Nephron progenitor cell (in vitro differentiated cells): Measurements from ENCODE around the gene GRB7.
A peak's percentile ranks its signal among the peaks of the same experiment; 100 is the strongest.

Experiments
- DNase-seq: peaks from one replicate; pipeline ENCODE4 v3.0.0; 2021
- H3K27ac Mint-ChIP-seq: 2 replicates; pipeline ENCODE4 v1.8.0; 2021; ENCODE audit warnings: mild to moderate bottlenecking, moderate library complexity, mixed read lengths
- H3K27me3 Mint-ChIP-seq: 2 replicates; pipeline ENCODE4 v1.8.0; 2021; ENCODE audit warnings: mild to moderate bottlenecking, low read depth, mixed read lengths; ENCODE audit not compliant: poor library complexity
- H3K36me3 Mint-ChIP-seq: 2 replicates; pipeline ENCODE4 v1.8.0; 2021; ENCODE audit warnings: low read depth, mixed read lengths
- H3K4me1 Mint-ChIP-seq: 2 replicates; pipeline ENCODE4 v1.8.0; 2021; ENCODE audit warnings: mixed read lengths
- H3K4me3 Mint-ChIP-seq: 2 replicates; pipeline ENCODE4 v1.8.0; 2021; ENCODE audit warnings: mild to moderate bottlenecking, moderate library complexity, mixed read lengths
- H3K9me3 Mint-ChIP-seq: 2 replicates; pipeline ENCODE4 v1.8.0; 2021; ENCODE audit warnings: mild to moderate bottlenecking, moderate library complexity, mixed read lengths
- CTCF ChIP-seq: fragments of 200-600 bp; sonication (generic); IDR thresholded peaks from 2 replicates; pipeline ENCODE4 v1.5.0; 2021; ENCODE audit warnings: antibody characterized with exemption

Gene GRB7

GRCh38 chr17:39782980-39783379, 45.2 kb downstream of the GRB7 start:
- no peak for DNase-seq
- TF ChIP-seq CTCF, result no peak
- Mint-ChIP-seq H3K9me3 (no peaks in the 10 kb centered on the region), H3K27ac (no peak overlapping the region), H3K36me3 (no peaks in the 10 kb centered on the region), H3K27me3 (peaks cover 34% of the 10 kb centered on the region), H3K4me1 (peaks cover 29% of the 10 kb centered on the region), H3K4me3 (no peak overlapping the region)

GRCh38 chr17:39787041-39787440, 49.3 kb downstream of the GRB7 start:
- no peak overlapping the region for H3K4me3 Mint-ChIP-seq
- H3K27me3 Mint-ChIP-seq, result peaks cover 29% of the 10 kb centered on the region
- no peak for TF ChIP-seq CTCF
- DNase-seq, result no peak
- no peaks in the 10 kb centered on the region for H3K9me3 Mint-ChIP-seq
- H3K36me3 Mint-ChIP-seq, result no peaks in the 10 kb centered on the region
- peaks cover 29% of the 10 kb centered on the region for H3K4me1 Mint-ChIP-seq
- no peak overlapping the region for H3K27ac Mint-ChIP-seq

GRCh38 chr17:39787743-39788484, 50.2 kb downstream of the GRB7 start:
- H3K9me3 Mint-ChIP-seq, result no peaks in the 10 kb centered on the region
- peaks cover 28% of the 10 kb centered on the region for H3K4me1 Mint-ChIP-seq
- DNase-seq, result no peak
- H3K36me3 Mint-ChIP-seq, result no peaks in the 10 kb centered on the region
- no peak overlapping the region for H3K27ac Mint-ChIP-seq
- TF ChIP-seq CTCF, result no peak
- peaks cover 23% of the 10 kb centered on the region for H3K27me3 Mint-ChIP-seq
- H3K4me3 Mint-ChIP-seq, result no peak overlapping the region

GRCh38 chr17:39791111-39791992, 53.6 kb downstream of the GRB7 start:
- Mint-ChIP-seq H3K27ac (no peak overlapping the region), H3K4me3 (peak overlapping the region; percentile 10), H3K9me3 (no peaks in the 10 kb centered on the region), H3K4me1 (peaks cover 28% of the 10 kb centered on the region), H3K36me3 (no peaks in the 10 kb centered on the region), H3K27me3 (peaks cover 23% of the 10 kb centered on the region)
- TF ChIP-seq CTCF, result no peak
- no peak for DNase-seq

- H3K27me3 Mint-ChIP-seq, result peaks cover 17% of the 10 kb centered on the region
- H3K27ac Mint-ChIP-seq, result no peak overlapping the region
- H3K4me1 Mint-ChIP-seq, result peaks cover 18% of the 10 kb centered on the region
- no peak for DNase-seq
- TF ChIP-seq CTCF, result no peak
- no peaks in the 10 kb centered on the region for H3K36me3 Mint-ChIP-seq
- H3K4me3 Mint-ChIP-seq, result no peak overlapping the region
- H3K9me3 Mint-ChIP-seq, result no peaks in the 10 kb centered on the region
Measured at GRCh38 chr17:39792526-39793221, 54.9 kb downstream of the GRB7 start.
